SK-N-SH (cell line): ENCODE measurements around the gene ANK3.

Experiments used
- CTCF ChIP-seq: fragments of 200-600 bp; sonication (generic); IDR thresholded peaks from 2 replicates; pipeline ENCODE4 v1.6.1; 2017; ENCODE audit warnings: antibody characterized with exemption, mild to moderate bottlenecking, moderate library complexity
- EZH2phosphoT487 ChIP-seq: fragments of 200-600 bp; sonication (generic); IDR thresholded peaks from 2 replicates; pipeline ENCODE4 v1.6.1; 2017; ENCODE audit warnings: low read depth, mixed run types, mild to moderate bottlenecking, antibody characterized with exemption, moderate library complexity, borderline replicate concordance
- FOXJ3 ChIP-seq: sonication (generic); formaldehyde crosslinking; IDR thresholded peaks from 2 replicates; pipeline ENCODE4 v1.5.1; 2020; ENCODE audit warnings: mild to moderate bottlenecking, missing genetic modification reagents
- GABPA ChIP-seq: IDR thresholded peaks from 2 replicates; pipeline ENCODE4 v1.4.0; 2012; ENCODE audit warnings: low read depth, mild to moderate bottlenecking
- GATA2 ChIP-seq: sonication (generic); formaldehyde crosslinking; IDR thresholded peaks from 2 replicates; pipeline ENCODE4 v1.5.0; 2020; ENCODE audit warnings: mild to moderate bottlenecking, missing genetic modification reagents
- MEF2A ChIP-seq: IDR thresholded peaks from 2 replicates; pipeline ENCODE4 v1.4.0; 2012; ENCODE audit warnings: low read depth, borderline replicate concordance
- NFIC ChIP-seq: IDR thresholded peaks from 2 replicates; pipeline ENCODE4 v1.4.0; 2012; ENCODE audit warnings: borderline replicate concordance
- RAD21 ChIP-seq: IDR thresholded peaks from 2 replicates; pipeline ENCODE4 v1.6.1; 2012; ENCODE audit warnings: mild to moderate bottlenecking, low read length
- REST ChIP-seq: IDR thresholded peaks from 2 replicates; pipeline ENCODE4 v1.6.1; 2012; ENCODE audit warnings: mild to moderate bottlenecking, low read depth, low read length, moderate library complexity
- RXRA ChIP-seq: IDR thresholded peaks from 2 replicates; pipeline ENCODE4 v1.4.0; 2012; ENCODE audit warnings: low read depth, mild to moderate bottlenecking, borderline replicate concordance
- TAF1 ChIP-seq: IDR thresholded peaks from 2 replicates; pipeline ENCODE4 v1.6.1; 2012; ENCODE audit warnings: low read depth, mild to moderate bottlenecking, low read length, moderate library complexity, borderline replicate concordance
- USF2 ChIP-seq: fragments of 150-350 bp; IDR thresholded peaks from 2 replicates; pipeline ENCODE4 v1.6.1; 2017; ENCODE audit warnings: antibody characterized with exemption, low read length, low read depth, borderline replicate concordance
- YY1 ChIP-seq: IDR thresholded peaks from 2 replicates; pipeline ENCODE4 v1.4.0; 2012; ENCODE audit warnings: low read depth, mild to moderate bottlenecking

GRCh38 chr10:60032723-60033122, 357.0 kb downstream of the ANK3 start:
- no peak for TF ChIP-seq TAF1
- peak; percentile 53 for TF ChIP-seq CTCF
- TF ChIP-seq RXRA, result no peak
- TF ChIP-seq REST, result no peak
- peak; percentile 80 for TF ChIP-seq RAD21
- no peak for TF ChIP-seq USF2
- TF ChIP-seq FOXJ3, result no peak
- no peak for TF ChIP-seq GABPA
- TF ChIP-seq NFIC, result no peak
- no peak for TF ChIP-seq YY1
- no peak for TF ChIP-seq GATA2
- TF ChIP-seq EZH2phosphoT487, result no peak
- TF ChIP-seq MEF2A, result no peak
